Gastrocnemius medialis (tissue), 4 donors: Measurements from ENCODE around the gene UPF2. TPM values are rescaled to one million over a fixed set of nuclear protein-coding genes. Genes with fewer than 3 reads are reported as not detected.

Experiments used
- ATAC-seq, 2 donors: fragments of 150-250 bp; one replicate each; pipeline ENCODE4 v1.9.1; 2016
- DNase-seq, 2 donors: peaks; one replicate each; pipeline ENCODE4 v3.0.0-alpha.2; 2019
- H3K27ac ChIP-seq, 4 donors: fragments of 200-600 bp; sonication (generic); 1 replicate in 1 of 4; 2 replicates in 3 of 4; pipeline ENCODE4 v1.5.1; 2016 to 2018; ENCODE audit warnings: mild to moderate bottlenecking in 2 of 4, moderate library complexity in 1 of 4
- H3K27me3 ChIP-seq, 3 donors: fragments of 200-600 bp; sonication (generic) in 2 of 3; 1 replicate in 1 of 3; 2 replicates in 2 of 3; pipeline versions ENCODE4 v1.5.1 to v1.6.0; 2016 to 2019; ENCODE audit warnings: mild to moderate bottlenecking in 1 of 3, moderate library complexity in 1 of 3
- H3K36me3 ChIP-seq, 2 donors: fragments of 200-600 bp; sonication (generic) in 1 of 2; one replicate each; pipeline ENCODE4 v1.5.1; 2017 to 2018
- H3K4me1 ChIP-seq, 2 donors: fragments of 200-600 bp; sonication (generic) in 1 of 2; one replicate each; pipeline ENCODE4 v1.5.1; 2016 to 2017; ENCODE audit warnings: mild to moderate bottlenecking in 2 of 2
- H3K4me3 ChIP-seq, 4 donors: fragments of 200-600 bp; sonication (generic) in 3 of 4; 1 replicate in 1 of 4; 2 replicates in 3 of 4; pipeline ENCODE4 v1.5.1; 2016 to 2019; ENCODE audit warnings: mild to moderate bottlenecking in 2 of 4
- H3K9me3 ChIP-seq, 3 donors: fragments of 200-600 bp; sonication (generic) in 2 of 3; 1 replicate in 1 of 3; 2 replicates in 2 of 3; pipeline ENCODE4 v1.5.1; 2016 to 2019
- POLR2A ChIP-seq, 2 donors: fragments of 450-650 bp; IDR thresholded peaks; one replicate each; pipeline ENCODE4 v1.6.1; 2017; ENCODE audit warnings: antibody characterized with exemption in 2 of 2, mild to moderate bottlenecking in 2 of 2, moderate library complexity in 2 of 2
- in situ Hi-C, 4 donors: fragments of 200-750 bp; cut with MboI; loops; one replicate each; pipeline versions ENCODE4 v1.15.0 to v1.8.0; 2017; ENCODE audit warnings: low sequenced_read_pairs in 4 of 4
- intact Hi-C: fragments of 100-400 bp; cut with DNase I; formaldehyde crosslinking; loops from one replicate; pipeline ENCODE4 v1.15.1; 2023; ENCODE audit warnings: low total_unique reads
- total RNA-seq, 4 donors: library from RNA; depleted of rRNA; stranded (reverse); fragments of >200 nt; gene quantifications; one replicate each; pipeline versions ENCODE4 v1.1.0 to v1.2.3, GENCODE V29; 2016
- TF ChIP-seq, protein P1 (sequence below), 5 experiments: fragments of 450-650 bp in 3 of 5; fragments of 200-600 bp in 2 of 5; sonication (generic) in 2 of 5; IDR thresholded peaks in 4 of 5; conservative IDR thresholded peaks in 1 of 5; 1 replicate in 4 of 5; 2 replicates in 1 of 5; pipeline ENCODE4 v1.5.1; 2016 to 2019; ENCODE audit warnings: antibody characterized with exemption in 5 of 5, mild to moderate bottlenecking in 3 of 5, moderate library complexity in 3 of 5

Gene UPF2
- total RNA-seq, 4 donors from 2014 or later: 22.9 to 30.7 (median 26.4) TPM

DNA sequence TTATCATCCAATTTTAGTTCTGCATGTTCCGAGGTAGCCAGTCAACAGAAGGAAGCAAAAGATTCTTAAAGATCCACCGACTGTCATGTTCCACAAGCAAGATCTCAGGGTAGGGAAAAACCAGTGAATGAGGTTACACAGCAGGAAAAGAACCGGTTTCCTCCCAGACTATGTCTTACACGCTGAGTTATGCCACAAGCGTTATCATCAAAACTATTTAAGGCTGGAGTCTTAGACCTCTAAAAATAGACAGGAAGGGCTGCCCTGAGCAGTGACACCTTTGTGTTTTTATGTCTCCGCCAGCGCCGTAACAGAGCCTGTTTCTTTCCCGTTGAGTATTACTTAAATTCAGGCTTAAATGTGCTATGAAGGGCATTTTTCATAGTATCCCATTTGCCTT, 171.1 kb downstream of the UPF2 start:
- ATAC-seq: peak; percentile 47 to 67
- peaks cover 19 to 26% of the 10 kb centered on the region in 2 donors for H3K4me1 ChIP-seq

DNA sequence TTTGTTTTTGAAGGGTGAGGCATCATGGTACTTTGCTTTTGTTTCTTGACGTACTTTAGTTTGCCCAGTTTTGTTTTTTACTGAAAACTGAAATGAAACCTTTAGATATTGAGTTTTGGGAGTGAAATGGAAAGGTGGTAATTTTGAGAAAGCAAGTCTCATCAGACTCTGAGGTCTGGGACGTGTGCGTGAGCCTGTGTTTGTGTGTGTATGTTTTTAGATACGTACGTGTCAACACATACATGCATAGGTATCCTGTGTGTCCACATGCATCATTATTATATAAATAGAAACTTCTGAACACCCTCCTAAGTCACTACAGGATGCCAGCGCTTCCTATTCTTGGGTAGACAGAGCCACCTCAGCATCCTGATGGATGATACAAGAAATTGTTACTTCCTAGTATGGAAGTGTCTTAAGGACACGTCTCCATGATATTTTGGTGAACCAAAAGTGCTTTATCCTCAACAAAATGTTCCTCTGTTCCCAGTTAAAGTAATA, 171.7 kb downstream of the UPF2 start:
- DNase-seq (no peak), ATAC-seq (no peak)
- no peaks in the 10 kb centered on the region for H3K9me3 ChIP-seq
- peaks cover 0 to 7% (median 0%) of the 10 kb centered on the region in 3 donors for H3K27me3 ChIP-seq
- H3K4me1 ChIP-seq: peaks cover 19 to 23% of the 10 kb centered on the region in 2 donors
- intact Hi-C loops (no loop called here), in situ Hi-C loops (no loop called here)
- TF ChIP-seq, protein P1, sequence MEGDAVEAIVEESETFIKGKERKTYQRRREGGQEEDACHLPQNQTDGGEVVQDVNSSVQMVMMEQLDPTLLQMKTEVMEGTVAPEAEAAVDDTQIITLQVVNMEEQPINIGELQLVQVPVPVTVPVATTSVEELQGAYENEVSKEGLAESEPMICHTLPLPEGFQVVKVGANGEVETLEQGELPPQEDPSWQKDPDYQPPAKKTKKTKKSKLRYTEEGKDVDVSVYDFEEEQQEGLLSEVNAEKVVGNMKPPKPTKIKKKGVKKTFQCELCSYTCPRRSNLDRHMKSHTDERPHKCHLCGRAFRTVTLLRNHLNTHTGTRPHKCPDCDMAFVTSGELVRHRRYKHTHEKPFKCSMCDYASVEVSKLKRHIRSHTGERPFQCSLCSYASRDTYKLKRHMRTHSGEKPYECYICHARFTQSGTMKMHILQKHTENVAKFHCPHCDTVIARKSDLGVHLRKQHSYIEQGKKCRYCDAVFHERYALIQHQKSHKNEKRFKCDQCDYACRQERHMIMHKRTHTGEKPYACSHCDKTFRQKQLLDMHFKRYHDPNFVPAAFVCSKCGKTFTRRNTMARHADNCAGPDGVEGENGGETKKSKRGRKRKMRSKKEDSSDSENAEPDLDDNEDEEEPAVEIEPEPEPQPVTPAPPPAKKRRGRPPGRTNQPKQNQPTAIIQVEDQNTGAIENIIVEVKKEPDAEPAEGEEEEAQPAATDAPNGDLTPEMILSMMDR (IDR thresholded peaks at IDR 0.05 in 4 of 5, conservative IDR thresholded peaks at IDR 0.05 in 1 of 5): no peak
- no peak for TF ChIP-seq POLR2A (IDR thresholded peaks at IDR 0.05)
- no peak overlapping the region for H3K4me3 ChIP-seq
- H3K36me3 ChIP-seq: no peaks in the 10 kb centered on the region
- H3K27ac ChIP-seq: peak overlapping the region in 2 of 4 donors; percentile 40 to 47

More for the DNA sequence above, 171.1 kb downstream of the UPF2 start:
- Histone ChIP-seq H3K4me3 (no peak overlapping the region), H3K27me3 (peaks cover 0 to 7% (median 0%) of the 10 kb centered on the region in 3 donors), H3K27ac (peak overlapping the region in 2 of 4 donors; percentile 40 to 47), H3K36me3 (no peaks in the 10 kb centered on the region), H3K9me3 (no peaks in the 10 kb centered on the region)
- TF ChIP-seq POLR2A (IDR thresholded peaks at IDR 0.05): no peak
- TF ChIP-seq, protein P1 (IDR thresholded peaks at IDR 0.05 in 4 of 5, conservative IDR thresholded peaks at IDR 0.05 in 1 of 5): no peak
- no peak for DNase-seq
- intact Hi-C loops: no loop called here
- in situ Hi-C loops: no loop called here

DNA sequence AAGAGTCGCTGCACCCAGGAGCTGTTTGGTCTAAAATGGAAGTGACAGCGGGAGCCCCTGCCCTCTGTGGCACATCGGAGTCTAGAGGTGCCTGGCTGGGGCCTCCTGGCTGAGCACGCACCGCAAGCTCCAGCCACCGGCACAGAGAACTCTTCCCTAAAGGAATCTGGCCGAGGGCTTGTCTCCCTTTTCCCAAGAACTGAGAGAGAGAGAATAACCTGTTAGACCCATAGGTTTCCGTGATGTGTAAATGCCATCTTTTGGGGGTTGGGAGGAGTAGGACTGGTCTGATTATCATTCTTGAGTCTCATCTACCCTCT, 172.2 kb downstream of the UPF2 start:
- in situ Hi-C loops (no loop called here), intact Hi-C loops (no loop called here)
- no peaks in the 10 kb centered on the region for H3K36me3 ChIP-seq
- peaks cover 0 to 7% (median 0%) of the 10 kb centered on the region in 3 donors for H3K27me3 ChIP-seq
- TF ChIP-seq POLR2A (IDR thresholded peaks at IDR 0.05): no peak
- TF ChIP-seq, protein P1 (IDR thresholded peaks at IDR 0.05 in 4 of 5, conservative IDR thresholded peaks at IDR 0.05 in 1 of 5): no peak
- H3K4me1 ChIP-seq: peaks cover 17 to 19% of the 10 kb centered on the region in 2 donors
- no peak for DNase-seq
- H3K27ac ChIP-seq: no peak overlapping the region
- H3K9me3 ChIP-seq: no peaks in the 10 kb centered on the region
- peak overlapping the region; percentile 10 to 40 (median 30) for H3K4me3 ChIP-seq
- no peak for ATAC-seq

Other genes starting within 250 kb of the UPF2 start
- gene PROSER2, start 219.5 kb downstream of the UPF2 start, total RNA-seq: 1 to 10 TPM in 3 of 4 donors, under 1 TPM in 1; 0.88 to 3.4 (median 1.4) TPM
- gene DHTKD1, start 26.1 kb upstream of the UPF2 start, total RNA-seq: 10 to 100 TPM; 15.2 to 45.7 (median 25.4) TPM
- gene SEC61A2, start 86.9 kb upstream of the UPF2 start, total RNA-seq: 1 to 10 TPM; 6.0 to 9.4 (median 8.6) TPM
- gene NUDT5, start 153.1 kb upstream of the UPF2 start, total RNA-seq: 1 to 10 TPM; 5.1 to 8.2 (median 5.6) TPM
- gene CDC123, start 153.4 kb upstream of the UPF2 start, total RNA-seq: 10 to 100 TPM; 31.0 to 54.3 (median 37.9) TPM